Cardiac muscle cell (in vitro differentiated cells and primary cell): ENCODE data around the gene NR3C2. TPM values are rescaled to one million over a fixed set of nuclear protein-coding genes. Genes with fewer than 3 reads are reported as not detected.

Experiments
- DNase-seq, 2 donors: peaks; one replicate each; pipeline versions ENCODE4 v3.0.0 to v3.0.0-alpha.2; 2010 to 2017; ENCODE audit warnings: low read depth in 1 of 2, low spot score in 1 of 2
- H3K27ac ChIP-seq: fragments of 200-600 bp; sonication (generic); 2 replicates; pipeline ENCODE4 v1.5.1; 2016
- H3K27me3 ChIP-seq: fragments of 200-600 bp; sonication (generic); 2 replicates; pipeline ENCODE4 v1.6.0; 2016; ENCODE audit warnings: control low read depth
- H3K36me3 ChIP-seq: fragments of 200-600 bp; sonication (generic); 2 replicates; pipeline ENCODE4 v1.5.1; 2016; ENCODE audit warnings: control low read depth
- H3K4me1 ChIP-seq: fragments of 200-600 bp; sonication (generic); 2 replicates; pipeline ENCODE4 v1.8.1; 2017; ENCODE audit warnings: low read depth, mild to moderate bottlenecking, mixed run types
- H3K4me3 ChIP-seq: fragments of 200-600 bp; sonication (generic); 2 replicates; pipeline ENCODE4 v1.5.1; 2016; ENCODE audit warnings: mild to moderate bottlenecking
- H3K9me3 ChIP-seq: fragments of 200-600 bp; sonication (generic); 2 replicates; pipeline ENCODE4 v1.5.1; 2017; ENCODE audit warnings: low read depth, mild to moderate bottlenecking, control low read depth
- polyA plus RNA-seq: library from polyadenylated mRNA; unstranded; fragments of >200 nt; fragmentation: Nextera tagmentation; extraction: Ambion mirVana; gene quantifications from 2 replicates; pipeline ENCODE4 v1.2.1, GENCODE V29; 2016
- total RNA-seq: library from RNA; depleted of rRNA; stranded (reverse); fragments of >200 nt; gene quantifications from 2 replicates; pipeline ENCODE4 v1.2.3, GENCODE V29; 2016
- TF ChIP-seq, protein P1 (sequence below): IDR thresholded peaks from 2 replicates; pipeline ENCODE4 v1.5.1; 2012; ENCODE audit warnings: low read depth, mild to moderate bottlenecking, low read length

NR3C2 gene
- total and polyA plus RNA-seq, 2 experiments from 2014 or later, result 0.43 to 2.5 TPM

DNA sequence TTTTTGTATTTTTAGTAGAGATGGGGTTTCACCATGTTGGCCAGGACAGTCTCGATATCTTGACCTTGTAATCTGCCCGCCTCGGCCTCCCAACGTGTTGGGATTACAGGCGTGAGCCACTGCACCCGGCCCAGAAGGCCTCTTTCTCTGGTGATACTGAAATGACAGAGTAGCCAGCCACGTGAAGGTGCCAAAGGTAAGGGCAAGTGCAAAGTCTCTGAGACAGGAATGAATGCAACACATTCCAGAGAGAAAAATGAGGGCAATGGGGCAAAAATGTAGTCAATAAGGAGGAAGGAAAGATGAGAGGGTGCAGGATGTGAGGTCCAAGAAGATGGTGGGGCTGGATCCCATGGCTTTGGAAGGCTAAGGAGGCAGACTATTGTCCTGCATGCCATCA, 176.0 kb downstream of the NR3C2 start:
- Histone ChIP-seq H3K4me3 (no peak overlapping the region), H3K9me3 (no peaks in the 10 kb centered on the region), H3K27me3 (no peaks in the 10 kb centered on the region), H3K27ac (no peak overlapping the region), H3K4me1 (no peaks in the 10 kb centered on the region), H3K36me3 (no peaks in the 10 kb centered on the region)
- no peak for DNase-seq
- TF ChIP-seq, protein P1, sequence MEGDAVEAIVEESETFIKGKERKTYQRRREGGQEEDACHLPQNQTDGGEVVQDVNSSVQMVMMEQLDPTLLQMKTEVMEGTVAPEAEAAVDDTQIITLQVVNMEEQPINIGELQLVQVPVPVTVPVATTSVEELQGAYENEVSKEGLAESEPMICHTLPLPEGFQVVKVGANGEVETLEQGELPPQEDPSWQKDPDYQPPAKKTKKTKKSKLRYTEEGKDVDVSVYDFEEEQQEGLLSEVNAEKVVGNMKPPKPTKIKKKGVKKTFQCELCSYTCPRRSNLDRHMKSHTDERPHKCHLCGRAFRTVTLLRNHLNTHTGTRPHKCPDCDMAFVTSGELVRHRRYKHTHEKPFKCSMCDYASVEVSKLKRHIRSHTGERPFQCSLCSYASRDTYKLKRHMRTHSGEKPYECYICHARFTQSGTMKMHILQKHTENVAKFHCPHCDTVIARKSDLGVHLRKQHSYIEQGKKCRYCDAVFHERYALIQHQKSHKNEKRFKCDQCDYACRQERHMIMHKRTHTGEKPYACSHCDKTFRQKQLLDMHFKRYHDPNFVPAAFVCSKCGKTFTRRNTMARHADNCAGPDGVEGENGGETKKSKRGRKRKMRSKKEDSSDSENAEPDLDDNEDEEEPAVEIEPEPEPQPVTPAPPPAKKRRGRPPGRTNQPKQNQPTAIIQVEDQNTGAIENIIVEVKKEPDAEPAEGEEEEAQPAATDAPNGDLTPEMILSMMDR, result no peak

DNA sequence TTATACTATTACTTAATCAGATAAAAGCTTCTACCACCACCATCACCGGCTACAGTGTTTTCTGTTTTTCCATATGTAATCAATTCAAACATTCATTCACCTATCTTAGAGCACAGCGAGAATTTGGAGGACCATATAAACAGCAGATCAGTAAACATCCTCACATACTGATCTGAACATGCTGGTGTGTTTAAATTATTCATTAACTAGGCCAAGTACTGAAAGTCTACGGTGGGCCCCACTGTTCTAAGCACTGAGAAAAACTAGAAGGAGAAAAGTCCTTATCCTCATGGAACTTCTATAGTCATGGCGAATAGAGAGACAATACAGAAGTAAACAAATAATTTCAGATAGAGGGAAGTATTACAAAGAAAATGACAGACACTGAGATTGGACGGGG, 176.6 kb downstream of the NR3C2 start:
- no peaks in the 10 kb centered on the region for H3K4me1 ChIP-seq
- no peaks in the 10 kb centered on the region for H3K36me3 ChIP-seq
- DNase-seq, result no peak
- no peaks in the 10 kb centered on the region for H3K9me3 ChIP-seq
- H3K27ac ChIP-seq, result no peak overlapping the region
- TF ChIP-seq, protein P1, result no peak
- H3K27me3 ChIP-seq, result no peaks in the 10 kb centered on the region
- H3K4me3 ChIP-seq, result no peak overlapping the region

DNA sequence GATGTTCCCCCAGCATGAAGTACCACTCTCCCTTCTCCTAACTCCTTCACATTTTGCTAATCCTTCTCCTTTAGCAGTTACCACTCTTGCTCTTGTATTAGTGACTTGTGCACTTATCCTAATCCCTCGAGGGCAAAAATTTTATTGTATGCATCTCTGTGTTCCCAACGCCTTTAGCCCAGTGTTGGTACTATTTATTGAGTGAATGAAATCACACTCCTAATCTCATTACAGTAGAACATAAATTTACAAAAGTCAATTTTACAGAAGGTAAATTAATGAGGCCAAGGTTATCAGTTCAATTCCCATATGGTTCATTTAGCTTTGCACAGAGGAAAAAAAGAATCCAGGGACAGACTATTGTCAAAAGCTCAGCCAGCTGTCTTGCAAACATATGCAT, 178.4 kb downstream of the NR3C2 start:
- no peak overlapping the region for H3K27ac ChIP-seq
- H3K4me1 ChIP-seq, result no peaks in the 10 kb centered on the region
- H3K27me3 ChIP-seq, result no peaks in the 10 kb centered on the region
- H3K9me3 ChIP-seq, result no peaks in the 10 kb centered on the region
- no peak overlapping the region for H3K4me3 ChIP-seq
- no peak for DNase-seq
- H3K36me3 ChIP-seq, result no peaks in the 10 kb centered on the region
- TF ChIP-seq, protein P1, result no peak

DNA sequence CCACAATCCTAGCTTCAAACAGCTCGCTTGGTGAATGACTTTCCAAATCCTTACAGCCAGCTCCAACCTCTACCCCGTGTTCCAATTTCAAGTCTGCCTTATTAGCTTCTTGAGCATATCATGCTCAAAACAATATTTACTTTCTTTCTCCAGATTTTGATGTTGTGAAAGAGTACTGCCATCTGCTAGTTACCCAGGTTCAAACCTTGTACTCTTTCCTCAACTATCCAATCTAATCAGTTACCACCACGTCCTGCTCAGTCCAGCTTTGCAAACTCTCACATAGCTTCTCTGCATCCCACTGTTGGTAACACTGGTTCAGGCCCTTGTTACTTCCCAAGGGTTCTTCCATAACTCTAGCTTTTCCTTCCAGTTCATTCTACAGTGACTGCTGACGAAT, 179.1 kb downstream of the NR3C2 start:
- H3K27ac ChIP-seq, result no peak overlapping the region
- H3K27me3 ChIP-seq, result no peaks in the 10 kb centered on the region
- H3K9me3 ChIP-seq, result no peaks in the 10 kb centered on the region
- no peak for DNase-seq
- TF ChIP-seq, protein P1, result no peak
- no peaks in the 10 kb centered on the region for H3K36me3 ChIP-seq
- no peaks in the 10 kb centered on the region for H3K4me1 ChIP-seq
- no peak overlapping the region for H3K4me3 ChIP-seq

DNA sequence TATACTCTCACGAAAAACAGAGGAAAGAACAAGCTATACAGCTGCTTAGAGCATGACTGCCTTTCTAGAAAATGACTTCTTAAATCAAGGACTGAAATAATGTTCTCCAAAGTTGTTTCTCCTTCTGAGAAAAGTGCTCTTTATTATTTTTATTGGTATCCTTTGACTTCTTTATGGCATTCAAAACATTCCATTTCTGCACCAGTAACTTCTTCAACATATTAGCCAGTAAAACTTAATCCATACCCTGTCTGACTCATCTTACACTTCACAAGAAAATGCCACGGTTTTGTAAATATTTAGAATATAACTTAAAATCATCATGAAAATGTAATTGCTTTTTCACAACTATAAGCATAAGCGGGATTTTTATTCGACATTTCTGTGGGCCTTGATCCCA, 180.4 kb downstream of the NR3C2 start:
- TF ChIP-seq, protein P1, result no peak
- no peaks in the 10 kb centered on the region for H3K27me3 ChIP-seq
- no peak overlapping the region for H3K4me3 ChIP-seq
- no peaks in the 10 kb centered on the region for H3K4me1 ChIP-seq
- H3K9me3 ChIP-seq, result no peaks in the 10 kb centered on the region
- H3K27ac ChIP-seq, result no peak overlapping the region
- H3K36me3 ChIP-seq, result no peaks in the 10 kb centered on the region
- no peak for DNase-seq

DNA sequence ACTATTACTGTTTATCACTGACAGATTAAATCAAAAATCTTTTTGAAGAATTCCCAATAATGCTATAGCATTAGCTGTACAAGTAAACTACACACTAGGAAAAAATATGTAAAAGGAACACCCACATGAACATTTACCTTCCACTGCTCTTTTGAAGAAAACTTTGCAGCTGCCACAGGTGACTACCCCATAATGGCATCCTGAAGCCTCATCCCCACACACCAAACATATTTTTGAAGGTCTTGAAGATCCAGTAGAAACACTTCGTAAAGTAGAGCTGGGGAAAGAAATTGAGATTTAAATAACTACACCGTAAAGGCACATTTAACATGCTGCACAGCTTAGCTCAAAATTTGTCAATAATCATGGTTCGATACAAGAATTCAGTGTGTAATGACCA, 182.4 kb downstream of the NR3C2 start:
- no peak for DNase-seq
- H3K27ac ChIP-seq, result no peak overlapping the region
- H3K4me1 ChIP-seq, result no peaks in the 10 kb centered on the region
- TF ChIP-seq, protein P1, result no peak
- no peaks in the 10 kb centered on the region for H3K27me3 ChIP-seq
- H3K4me3 ChIP-seq, result no peak overlapping the region
- no peaks in the 10 kb centered on the region for H3K36me3 ChIP-seq
- no peaks in the 10 kb centered on the region for H3K9me3 ChIP-seq
